NCI-H2196 treated with DMSO at 0.1 percent for 48 hours (cell line): Measurements from ENCODE around the gene IPP.
A peak's percentile ranks its signal among the peaks of the same experiment; 100 is the strongest.
"Not testable (repeated sequence)": the region's sequence is repeated elsewhere in the genome, so short reads cannot be mapped to it uniquely, and the experiment has no call there.

Source experiments
- DNase-seq: peaks from one replicate; lab custom pipeline; 2025; ENCODE audit not compliant: unreplicated experiment; lab: John Stamatoyannopoulos, UW

Gene IPP

DNA sequence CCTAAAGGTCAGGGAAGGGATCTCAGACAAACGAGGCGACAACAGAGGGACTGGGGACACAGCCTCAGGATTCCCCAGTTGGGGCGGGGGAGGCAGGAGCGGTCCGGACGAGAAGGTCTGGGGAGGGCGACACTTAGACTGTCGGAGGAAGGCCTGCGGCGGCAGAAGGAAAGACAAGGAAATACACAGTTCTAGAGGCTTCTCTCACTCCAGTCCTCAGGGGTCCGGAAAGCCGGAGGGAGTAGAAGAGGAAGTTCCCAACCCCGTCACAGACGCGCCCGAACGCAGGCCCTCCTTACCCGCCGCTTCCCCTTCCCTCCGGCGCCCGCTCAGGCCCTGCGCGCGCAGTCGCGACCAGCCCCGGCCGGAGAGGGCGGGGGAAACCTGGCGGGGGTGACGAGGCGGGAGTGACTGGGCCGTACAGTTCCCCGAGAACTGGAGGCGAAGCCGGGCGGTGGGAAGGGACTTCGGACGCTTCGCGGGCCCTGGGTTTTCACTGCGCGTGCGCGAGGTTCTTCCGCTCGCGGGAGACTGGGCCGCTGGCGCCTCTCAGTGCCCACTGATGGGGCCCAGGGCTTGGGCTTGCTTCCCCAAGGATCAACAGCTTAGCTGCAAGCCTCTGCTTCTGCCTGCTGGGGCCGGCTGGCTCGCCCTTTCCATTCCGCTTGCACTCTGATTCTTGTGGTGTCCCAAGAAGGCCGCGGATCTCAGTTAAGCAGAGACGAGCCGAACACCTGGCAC lies at the start of gene IPP:
Gene IPP (minus strand): TSS at position 356 of the 741 bp plus-strand sequence. CDS start 4,242 bp downstream, outside the sequence.
- DNase-seq: peak; percentile 93

DNA sequence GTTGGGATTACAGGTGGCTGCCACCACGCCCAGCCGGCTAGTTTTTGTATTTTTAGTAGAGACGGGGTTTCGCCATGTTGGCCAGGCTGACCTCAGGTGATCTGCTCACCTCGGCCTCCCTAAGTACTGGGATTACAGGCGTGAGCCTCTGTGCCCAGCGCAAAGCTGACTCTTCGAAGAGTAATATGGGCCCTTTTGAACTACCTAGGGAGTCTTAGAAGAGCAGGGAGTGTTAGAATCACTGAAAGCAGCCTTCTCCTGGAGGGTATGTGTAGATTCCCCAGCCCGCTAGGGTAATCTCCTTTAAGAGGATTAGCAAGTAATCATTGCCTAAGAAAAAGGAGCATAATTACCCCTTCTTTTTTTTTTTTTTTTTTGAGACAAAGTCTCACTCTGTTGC lies 46.5 kb upstream of the IPP start:
- no peak for DNase-seq

DNA sequence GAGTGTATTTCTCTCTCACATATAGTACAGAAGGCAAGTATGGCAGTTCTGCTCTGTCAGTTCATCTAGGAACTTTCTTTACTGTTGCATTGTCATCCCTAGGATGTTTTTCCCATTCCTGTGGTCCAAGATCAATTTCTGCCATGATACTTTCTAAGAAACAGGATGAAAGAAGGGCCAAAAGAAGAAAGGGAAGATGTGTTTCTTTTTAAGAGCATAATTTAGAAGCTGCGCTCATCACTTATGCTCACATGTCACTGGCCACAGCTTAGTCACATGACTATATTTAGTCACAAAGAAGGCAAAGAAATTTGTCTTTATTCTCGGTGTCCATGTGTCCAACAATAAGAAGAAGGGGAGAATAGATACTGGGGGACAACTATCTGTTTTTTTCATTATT lies 45.9 kb upstream of the IPP start:
- no peak for DNase-seq

DNA sequence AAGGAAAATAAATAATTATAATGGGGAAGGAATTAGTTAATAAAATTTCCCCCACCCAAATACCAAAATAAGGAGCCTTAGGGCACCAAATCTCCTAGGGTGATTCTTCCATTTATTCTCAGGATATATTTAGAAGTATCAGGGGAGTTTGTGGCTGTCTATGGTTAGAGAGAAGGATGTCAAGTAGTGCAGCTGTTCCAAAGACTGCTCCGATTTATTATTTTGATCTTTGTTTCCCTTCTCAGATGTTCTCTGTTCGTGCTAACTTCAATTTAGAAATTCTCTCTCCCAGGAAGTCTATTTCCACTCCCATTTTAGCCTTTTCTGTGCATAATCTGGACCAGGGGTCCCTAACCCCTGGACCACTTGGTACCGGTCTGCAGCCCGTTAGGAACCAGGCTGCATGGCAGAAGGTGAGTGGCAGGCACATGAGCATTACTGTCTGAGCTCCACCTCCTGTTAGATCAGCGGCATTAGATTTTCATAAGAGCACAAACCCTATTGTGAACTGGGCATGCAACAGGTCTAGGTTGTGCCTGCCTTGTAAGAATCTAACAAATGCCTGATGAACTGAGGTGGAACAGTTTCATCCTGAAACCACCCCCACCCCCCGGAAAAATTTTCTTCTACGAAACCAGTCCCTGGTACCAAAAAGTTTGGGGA lies 43.6 kb upstream of the IPP start:
- DNase-seq: no peak

DNA sequence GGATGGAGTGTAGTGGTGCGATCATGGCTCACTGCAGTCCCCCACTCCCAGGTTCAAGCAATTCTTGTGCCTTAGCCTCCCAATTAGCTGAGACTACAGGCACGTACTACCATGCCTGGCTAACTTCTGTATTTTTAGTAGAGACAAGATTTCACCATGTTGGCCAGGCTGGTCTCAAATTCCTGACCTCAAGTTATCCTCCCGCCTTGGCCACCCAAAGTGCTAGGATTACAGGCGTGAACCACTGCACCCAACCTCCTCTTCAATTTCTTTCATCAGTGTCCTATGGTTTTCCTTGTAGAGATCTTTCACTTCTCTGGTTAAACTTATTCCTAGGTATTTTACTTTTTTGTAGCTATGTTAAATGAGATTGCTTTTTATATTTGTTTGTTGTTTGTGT lies 42.3 kb upstream of the IPP start:
- no peak for DNase-seq

DNA sequence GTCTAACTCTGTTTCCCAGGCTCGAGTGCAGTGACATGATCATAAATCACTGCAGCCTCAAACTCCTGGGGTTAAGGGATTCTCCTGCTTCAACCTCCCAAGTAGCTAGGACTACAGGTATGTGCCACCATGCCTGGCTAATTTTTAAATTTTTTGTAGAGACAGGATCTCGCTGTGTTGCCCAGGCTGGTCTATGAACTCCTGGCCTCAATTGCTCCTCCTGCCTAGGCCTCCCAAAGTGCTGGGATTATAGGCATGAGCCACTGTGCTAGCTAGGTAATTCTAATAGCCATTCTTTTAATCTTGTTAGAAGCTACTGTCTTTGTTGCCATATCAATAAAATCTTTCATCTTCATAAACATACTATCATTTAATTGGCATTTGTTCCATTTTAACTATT lies 39.1 kb upstream of the IPP start:
- no peak for DNase-seq

DNA sequence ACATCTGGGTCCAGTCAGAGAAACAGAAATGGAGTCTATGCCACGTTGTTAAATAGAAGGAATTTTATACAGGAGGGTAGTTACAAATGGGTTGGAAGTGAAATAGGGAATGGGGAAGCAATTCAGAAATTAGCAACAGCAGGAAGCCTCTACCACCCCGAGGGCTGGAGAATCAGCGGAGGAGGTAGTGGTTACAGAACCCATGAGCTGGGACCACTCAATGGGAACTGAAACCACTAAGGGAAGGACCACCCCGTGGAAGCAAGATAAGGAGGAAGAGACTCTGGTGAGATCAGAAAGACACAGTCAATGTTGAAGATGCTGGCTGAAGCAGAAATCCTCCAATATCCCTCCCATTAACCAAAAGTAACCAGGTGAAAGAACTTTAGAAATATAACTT lies 37.5 kb upstream of the IPP start:
- no peak for DNase-seq

DNA sequence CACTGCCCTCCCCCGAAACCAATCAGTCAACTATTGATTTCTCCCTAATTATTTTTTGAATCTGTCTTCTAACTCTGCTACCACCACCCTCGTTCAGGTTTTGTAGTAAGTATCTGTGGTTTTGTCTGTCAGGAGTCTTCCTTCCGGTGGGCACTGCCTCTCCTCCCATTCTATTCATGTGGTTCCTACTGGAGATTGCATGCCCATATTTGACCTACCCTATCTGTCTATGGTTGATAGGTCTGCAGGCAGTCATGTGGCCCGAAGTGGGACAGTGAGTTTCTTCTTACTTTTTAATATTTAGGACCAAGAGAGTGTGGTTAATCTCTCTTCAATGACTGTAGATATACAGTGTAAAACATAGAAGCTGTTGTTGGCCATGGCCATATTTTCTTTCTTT lies 35.1 kb upstream of the IPP start:
- no peak for DNase-seq

DNA sequence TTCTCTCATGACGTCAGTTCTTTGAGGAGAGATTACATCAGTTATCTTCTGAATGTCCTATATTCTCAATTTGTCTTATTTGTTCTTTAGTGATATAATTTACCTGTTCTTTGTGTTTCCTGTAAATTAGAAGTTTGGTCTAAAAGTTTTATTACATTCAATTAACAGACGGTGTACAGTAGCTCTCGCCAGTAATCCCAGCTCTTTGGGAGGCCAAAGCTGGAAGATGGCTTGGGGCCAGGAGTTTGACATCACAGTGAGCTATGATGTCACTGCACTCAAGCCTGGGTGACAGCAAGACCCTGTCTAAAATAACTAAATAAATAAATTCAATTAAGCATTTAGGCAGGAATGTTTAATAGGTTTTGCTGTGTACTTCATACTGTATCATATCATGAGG lies 25.3 kb upstream of the IPP start:
- no peak for DNase-seq

DNA sequence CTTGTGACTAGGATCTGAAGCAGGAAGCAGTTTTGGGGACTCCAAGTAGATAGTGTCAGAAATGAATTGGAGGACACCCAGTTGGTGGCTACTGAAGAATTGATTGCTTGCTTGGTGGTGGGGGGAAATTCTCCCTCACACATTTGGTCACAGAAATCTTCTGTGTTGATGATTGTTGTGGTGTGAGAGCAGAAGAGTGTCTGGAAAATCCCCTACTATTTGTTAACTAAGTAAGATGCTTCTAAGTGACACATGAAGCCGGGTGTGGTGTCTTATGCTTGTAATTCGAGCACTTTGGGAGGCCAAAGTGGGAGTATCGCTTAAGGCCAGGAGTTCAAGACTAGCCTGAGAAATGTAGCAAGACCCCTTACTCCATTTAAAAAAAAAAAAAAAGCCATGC lies 22.5 kb upstream of the IPP start:
- no peak for DNase-seq

DNA sequence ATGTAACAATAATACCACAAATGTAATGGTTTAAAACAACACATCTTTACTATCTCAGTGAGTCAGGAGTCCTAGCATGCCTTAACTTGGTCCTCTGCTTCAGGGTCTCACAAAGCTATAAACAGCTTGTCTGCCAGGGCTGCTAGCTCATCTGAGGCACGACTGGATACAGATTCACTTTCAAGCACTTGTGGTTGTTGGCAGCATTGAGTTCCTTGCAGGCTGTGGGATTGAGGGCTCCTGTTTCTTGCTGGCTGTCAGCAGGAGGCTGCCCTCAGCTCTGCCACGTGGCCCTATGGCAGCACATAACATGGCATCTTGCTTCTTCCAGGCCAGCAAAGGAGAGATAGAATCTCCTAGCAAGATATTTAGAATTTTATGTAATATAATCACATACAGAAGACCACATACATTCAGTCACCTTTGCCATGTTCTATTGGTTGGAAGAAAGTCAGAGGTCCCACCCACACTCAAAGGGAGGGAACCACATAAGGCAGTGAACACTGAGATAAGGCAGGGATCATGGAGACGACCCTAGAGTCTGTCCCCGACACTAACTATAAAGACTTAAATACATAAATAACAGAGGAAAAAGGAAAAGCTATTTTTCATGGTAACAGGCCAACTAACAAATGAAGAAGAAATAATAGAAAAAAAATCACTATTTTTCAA lies 18.9 kb upstream of the IPP start:
- no peak for DNase-seq

DNA sequence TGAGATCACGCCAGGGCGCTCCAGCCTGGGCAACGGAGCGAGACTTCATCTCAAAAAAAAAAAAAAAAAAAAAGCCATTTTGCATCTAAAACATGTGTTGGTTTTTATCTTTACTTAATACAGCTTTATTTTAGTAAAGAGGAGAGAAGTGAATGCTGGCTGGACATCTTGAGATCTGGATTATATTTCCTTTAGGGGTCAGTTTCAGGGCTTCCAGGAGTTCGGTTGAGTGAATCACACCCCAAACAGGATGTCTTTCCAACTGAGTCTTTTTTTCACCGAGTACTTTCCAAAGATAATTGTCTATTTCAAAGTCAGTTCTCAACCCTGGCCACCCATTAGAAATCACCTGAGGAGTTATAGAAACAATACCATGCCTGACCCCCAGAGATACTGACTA lies 16.6 kb upstream of the IPP start:
- no peak for DNase-seq

DNA sequence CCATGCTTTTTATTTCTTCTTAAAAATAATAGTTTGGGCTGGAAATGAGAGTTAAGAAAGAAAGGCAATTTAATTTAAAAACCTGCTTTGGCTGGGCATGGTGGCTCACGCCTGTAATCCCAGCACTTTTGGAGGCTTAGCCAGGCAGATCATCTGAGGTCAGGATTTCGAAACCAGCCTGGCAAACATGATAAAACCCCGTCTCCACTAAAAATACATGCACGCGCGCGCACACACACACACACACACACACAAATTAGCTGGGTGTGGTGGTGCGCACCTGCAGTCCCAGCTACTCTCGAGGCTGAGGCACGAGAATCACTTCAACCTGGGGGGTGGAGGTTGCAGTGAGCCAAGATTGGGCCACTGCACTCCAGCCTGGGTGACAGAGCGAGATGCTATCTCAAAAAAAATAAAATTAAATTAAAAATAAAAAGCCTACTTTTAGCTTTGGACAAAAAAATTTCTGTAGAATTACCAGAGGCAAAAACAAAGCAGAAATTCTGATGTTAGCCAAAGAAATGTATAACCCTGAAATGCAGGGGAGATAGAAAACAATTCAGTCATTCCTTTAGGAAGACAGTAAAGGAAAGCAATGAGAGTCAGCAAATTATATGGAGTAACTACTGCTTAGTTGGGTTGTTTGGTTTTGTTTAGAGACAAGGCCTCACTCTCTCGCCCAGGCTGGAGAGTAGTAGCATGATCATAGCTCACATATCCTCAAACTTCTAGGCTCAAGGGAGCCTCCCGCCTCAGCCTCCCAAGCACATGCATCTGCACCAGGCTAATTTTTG lies 15.7 kb upstream of the IPP start:
- DNase-seq: no peak

DNA sequence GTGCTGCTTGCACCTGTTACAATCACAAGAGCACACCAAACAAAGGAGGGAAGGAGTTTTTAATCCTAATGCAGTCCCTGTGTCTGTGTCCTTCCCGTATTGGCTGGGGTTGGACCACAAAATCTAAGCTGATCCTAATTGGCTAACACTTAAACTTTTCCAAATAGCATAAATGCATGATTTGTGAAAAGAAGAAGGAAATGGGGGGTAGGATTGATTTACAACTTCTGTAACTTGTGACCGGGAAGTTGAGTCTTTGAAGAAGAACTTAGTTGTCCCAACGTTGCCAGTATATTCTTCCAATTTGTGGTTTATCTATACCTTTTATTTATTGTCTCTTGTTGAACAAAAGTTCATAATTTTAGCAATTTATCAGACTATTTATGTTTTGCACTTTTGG lies 11.8 kb upstream of the IPP start:
- DNase-seq: no peak

DNA sequence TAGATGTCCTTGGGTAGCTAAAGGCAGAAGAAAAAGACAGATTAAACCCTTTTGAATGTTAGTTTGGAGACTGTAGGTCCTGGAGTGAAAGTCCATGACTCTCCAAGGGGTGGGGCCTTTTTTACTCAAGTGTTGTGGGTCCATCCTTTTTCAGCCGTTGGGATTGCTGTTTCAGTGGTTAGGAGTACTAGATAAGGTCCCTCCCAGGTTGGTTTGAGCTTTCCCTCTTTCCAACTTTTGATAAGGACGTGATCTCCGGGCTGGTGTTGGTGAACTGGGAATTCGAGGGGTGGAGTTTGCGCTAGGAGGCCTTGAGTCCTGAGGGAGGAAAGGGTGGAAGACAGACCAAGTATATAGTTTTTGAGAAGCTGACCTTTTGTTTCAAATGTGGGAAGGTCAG lies 5.2 kb upstream of the IPP start:
- DNase-seq: no peak

DNA sequence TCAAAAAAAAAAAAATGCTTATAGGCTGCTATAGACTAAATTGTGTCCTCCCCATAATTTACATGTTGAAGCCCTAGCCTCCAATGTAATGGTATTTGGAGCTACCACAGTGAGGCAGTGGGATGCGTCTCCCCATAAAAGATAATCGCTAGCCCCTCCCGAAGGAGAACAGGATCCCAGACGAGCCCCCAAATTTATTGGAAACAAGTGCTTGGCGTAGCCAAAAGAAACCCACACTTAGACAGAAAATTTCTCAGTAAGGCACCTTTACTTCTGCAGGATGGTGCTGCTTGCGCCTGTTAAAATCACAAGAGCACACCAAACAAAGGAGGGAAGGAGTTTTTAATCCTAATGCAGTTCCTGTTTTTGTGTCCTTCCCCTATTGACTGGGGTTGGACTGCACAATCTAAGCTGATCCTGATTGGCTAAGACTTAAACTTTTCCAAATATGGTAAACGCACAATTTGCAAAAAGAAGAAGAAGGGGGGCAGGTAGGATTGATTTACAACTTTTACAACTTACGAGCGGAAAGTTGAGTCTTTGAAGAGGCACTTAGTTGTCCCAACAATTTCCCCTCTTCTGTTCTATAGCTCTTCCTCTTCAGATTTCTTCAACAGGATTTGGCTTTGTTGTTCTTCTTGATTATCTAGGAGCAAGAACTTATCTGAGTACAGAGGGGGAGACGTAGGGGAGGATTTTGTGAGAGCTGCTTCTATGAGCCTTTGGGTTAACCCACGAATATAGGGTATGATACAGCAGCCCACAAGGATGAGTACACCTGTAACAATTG lies 3.0 kb upstream of the IPP start:
- DNase-seq: no peak

DNA sequence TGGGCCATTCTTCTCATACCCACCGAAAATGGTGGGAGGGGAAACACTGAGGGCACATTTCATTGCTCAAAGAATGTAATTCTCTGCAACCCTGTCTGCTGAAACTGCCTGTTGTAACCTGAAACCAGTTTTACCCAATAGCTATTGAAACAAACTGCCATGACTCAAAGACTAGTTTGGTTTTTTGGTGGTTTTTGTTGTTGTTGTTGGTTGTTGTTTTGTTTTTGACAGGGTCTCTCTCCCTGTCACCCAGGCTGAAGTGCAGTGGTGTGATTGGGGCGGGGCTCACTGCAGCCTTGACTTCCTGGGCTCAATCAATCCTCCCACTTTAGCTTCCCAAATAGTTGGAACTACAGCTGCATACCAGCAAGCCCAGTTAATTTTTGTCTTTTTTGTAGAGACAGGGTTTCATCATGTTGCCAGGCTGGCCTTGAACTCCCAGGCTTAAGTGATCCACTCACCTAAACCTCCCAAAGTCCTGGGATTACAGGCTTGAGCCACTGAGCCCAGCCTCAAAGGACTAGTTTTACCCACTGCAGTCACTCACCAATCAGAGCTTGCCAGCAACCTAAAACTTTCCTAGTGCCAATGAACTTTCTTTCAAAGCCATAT lies 2.1 kb upstream of the IPP start:
- DNase-seq: no peak

DNA sequence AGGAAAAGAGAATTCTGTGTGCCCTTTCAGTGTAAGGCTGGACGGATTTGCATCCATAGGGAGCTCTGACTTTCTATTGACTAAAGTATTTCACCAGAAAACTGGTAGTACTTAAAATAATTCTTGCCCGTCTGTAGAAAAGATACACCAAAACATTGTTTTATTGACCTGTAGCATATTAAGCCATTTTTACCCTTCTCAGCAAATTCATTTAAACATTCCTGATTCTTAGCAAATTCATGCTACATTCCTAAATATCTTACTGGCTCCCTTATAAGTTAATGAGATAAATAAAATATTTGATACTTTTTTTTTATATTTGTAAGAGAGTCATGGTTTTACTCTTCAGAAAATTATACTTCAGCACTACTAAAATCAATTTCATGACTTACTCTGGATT lies 1.6 kb upstream of the IPP start:
- DNase-seq: no peak

DNA sequence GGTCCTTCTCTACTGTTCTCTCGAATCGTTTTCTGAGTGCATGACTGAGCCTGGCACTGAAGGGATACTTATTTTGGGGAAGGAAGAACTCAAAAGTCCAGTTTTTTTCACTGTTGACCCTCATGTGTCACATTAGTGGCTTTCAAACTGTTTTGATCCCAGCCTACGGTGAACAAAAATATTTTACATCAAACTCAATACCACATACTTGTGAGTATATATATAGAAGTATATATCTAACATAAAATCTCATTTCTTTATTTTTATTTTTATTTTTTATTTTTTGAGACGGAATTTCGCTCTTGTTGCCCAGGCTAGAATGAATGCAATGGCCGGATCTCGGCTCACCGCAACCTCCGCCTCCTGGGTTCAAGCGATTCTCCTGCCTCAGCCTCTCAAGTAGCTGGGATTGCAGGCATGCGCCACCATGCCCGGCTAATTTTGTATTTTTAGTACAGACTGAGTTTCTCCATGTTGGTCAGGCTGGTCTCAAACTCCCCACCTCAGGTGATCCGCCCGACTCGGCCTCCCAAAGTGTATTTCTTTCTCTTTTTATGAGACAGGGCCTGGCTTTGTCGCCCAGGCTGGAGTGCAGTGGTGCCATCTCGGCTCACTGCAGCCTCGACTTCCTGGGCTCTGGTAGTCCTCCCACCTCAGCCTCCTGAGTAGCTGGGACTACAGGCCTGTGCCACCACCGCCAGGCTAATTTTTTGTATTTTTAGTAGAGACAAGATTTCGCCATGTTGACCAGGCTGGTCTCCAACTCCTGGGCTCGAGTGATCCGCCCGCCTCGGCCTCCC lies 786 bp upstream of the IPP start:
- not testable (repeated sequence) for DNase-seq

DNA sequence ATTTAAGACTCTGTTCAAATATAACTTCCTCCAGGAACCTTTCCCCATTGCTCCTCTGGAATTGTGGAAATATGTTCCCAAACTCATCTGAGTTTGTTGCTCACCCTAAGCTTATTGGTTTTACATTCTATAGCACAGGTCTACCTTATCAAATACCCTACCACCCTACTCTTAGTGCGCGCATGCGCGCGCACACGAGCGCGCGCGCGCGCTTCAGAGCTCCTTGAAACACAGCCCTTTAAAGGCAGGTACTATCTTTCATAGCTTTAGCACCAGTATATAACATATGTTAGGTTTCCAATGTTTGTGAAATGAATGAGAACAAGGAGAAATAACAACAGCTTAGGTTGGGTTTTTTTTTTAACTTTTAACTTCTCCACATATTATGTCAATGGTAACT lies 3.5 kb downstream of the IPP start:
- no peak for DNase-seq
